22Rv1 (cell line): Measurements from ENCODE around the gene SLC25A6.

Experiments
- ZFX ChIP-seq: fragments of 450-650 bp; IDR thresholded peaks from 2 replicates; pipeline ENCODE4 v1.6.1; 2017; ENCODE audit warnings: antibody characterized with exemption, borderline replicate concordance
- TF ChIP-seq, protein P1 (sequence below): fragments of 450-650 bp; IDR thresholded peaks from 2 replicates; pipeline ENCODE4 v1.5.1; 2017; ENCODE audit warnings: mild to moderate bottlenecking

DNA sequence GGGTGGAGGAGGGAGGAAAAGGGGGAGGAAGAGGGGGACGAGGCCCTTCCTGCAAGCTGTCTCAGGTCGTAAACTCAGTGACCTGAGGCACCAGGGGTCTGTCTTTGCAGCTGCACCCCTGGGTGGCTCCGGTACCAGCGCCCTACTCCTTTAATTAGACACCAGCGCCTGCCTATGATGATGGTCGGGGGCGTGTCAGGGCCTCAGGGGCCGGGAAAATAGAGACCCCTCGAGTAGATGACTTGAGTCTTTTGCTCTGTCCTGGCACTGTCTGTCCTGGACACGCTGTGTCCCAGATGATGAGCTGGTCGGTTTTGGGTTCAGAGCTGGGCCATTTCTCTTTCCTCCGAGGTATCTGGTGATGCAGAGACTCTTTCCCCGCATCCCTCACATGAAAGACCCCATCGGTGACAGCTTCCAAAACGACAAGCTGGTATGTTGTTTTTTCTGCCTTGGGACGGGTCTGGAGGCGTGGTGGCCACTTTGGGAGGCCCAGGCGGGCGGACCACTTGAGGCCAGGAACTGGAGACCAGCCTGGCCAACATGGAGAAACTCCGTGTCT is 11.2 kb downstream of the SLC25A6 start:
- TF ChIP-seq, protein P1, sequence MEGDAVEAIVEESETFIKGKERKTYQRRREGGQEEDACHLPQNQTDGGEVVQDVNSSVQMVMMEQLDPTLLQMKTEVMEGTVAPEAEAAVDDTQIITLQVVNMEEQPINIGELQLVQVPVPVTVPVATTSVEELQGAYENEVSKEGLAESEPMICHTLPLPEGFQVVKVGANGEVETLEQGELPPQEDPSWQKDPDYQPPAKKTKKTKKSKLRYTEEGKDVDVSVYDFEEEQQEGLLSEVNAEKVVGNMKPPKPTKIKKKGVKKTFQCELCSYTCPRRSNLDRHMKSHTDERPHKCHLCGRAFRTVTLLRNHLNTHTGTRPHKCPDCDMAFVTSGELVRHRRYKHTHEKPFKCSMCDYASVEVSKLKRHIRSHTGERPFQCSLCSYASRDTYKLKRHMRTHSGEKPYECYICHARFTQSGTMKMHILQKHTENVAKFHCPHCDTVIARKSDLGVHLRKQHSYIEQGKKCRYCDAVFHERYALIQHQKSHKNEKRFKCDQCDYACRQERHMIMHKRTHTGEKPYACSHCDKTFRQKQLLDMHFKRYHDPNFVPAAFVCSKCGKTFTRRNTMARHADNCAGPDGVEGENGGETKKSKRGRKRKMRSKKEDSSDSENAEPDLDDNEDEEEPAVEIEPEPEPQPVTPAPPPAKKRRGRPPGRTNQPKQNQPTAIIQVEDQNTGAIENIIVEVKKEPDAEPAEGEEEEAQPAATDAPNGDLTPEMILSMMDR, result no peak
- TF ChIP-seq ZFX, result no peak
